OCI-LY3 (cell line): ENCODE measurements around the gene ELAVL3.
A peak's percentile ranks its signal among the peaks of the same experiment; 100 is the strongest.

Source experiments
- H2AFZ ChIP-seq: fragments of 200-600, 300-600 bp; shearing (Covaris generic); 2 replicates; pipeline ENCODE4 v1.6.0; 2014; ENCODE audit warnings: antibody characterized with exemption, low read depth, low read length
- H3K27ac ChIP-seq: fragments of 200-600, 300-600 bp; sonication (generic); 2 replicates; pipeline ENCODE4 v1.5.1; 2014; ENCODE audit warnings: mild to moderate bottlenecking, low read length, moderate library complexity, mixed read lengths
- H3K27me3 ChIP-seq: fragments of 200-600, 300-600 bp; sonication (generic); 2 replicates; pipeline ENCODE4 v1.6.1; 2014; ENCODE audit warnings: low read depth, low read length, mixed read lengths
- H3K36me3 ChIP-seq: fragments of 200-600, 300-600 bp; sonication (generic); replicated peaks from 2 replicates; pipeline ENCODE3; 2014; ENCODE audit warnings: low read depth, low read length, mixed read lengths
- H3K4me1 ChIP-seq: fragments of 300-600, 200-600 bp; sonication (generic); 2 replicates; pipeline ENCODE4 v1.6.1; 2014; ENCODE audit warnings: low read length, mixed read lengths
- H3K4me2 ChIP-seq: fragments of 200-600, 300-600 bp; sonication (generic); 2 replicates; pipeline ENCODE4 v1.6.1; 2014; ENCODE audit warnings: low read length, mixed read lengths
- H3K4me3 ChIP-seq: fragments of 300-600, 200-600 bp; sonication (generic); 2 replicates; pipeline ENCODE4 v1.5.1; 2014; ENCODE audit warnings: antibody characterized with exemption, mild to moderate bottlenecking, low read length, moderate library complexity
- H3K79me2 ChIP-seq: fragments of 300-600, 200-600 bp; shearing (Covaris generic); 2 replicates; pipeline ENCODE4 v1.6.1; 2014; ENCODE audit warnings: mild to moderate bottlenecking, low read length, mixed read lengths
- H3K9ac ChIP-seq: fragments of 300-600, 200-600 bp; shearing (Covaris generic); 2 replicates; pipeline ENCODE4 v1.6.0; 2014; ENCODE audit warnings: mild to moderate bottlenecking, low read length, moderate library complexity
- H3K9me3 ChIP-seq: fragments of 200-600, 300-600 bp; shearing (Covaris generic); 2 replicates; pipeline ENCODE4 v1.6.1; 2014; ENCODE audit warnings: low read length, mixed read lengths; ENCODE audit not compliant: insufficient read depth
- H4K20me1 ChIP-seq: fragments of 200-600, 300-600 bp; sonication (generic); 2 replicates; pipeline ENCODE4 v1.6.1; 2016; ENCODE audit warnings: low read length, mixed read lengths; ENCODE audit not compliant: insufficient read depth
- EZH2phosphoT487 ChIP-seq: fragments of 200-600 bp; shearing (Covaris generic); IDR thresholded peaks from 2 replicates; pipeline ENCODE4 v1.6.1; 2018; ENCODE audit warnings: antibody characterized with exemption, mixed run types, low read depth
- TF ChIP-seq, protein P1 (sequence below): fragments of 200-600, 300-600 bp; sonication (generic); IDR thresholded peaks from 2 replicates; pipeline ENCODE4 v1.5.1; 2014; ENCODE audit warnings: antibody characterized with exemption, low read length, low read depth

The ELAVL3 gene

DNA sequence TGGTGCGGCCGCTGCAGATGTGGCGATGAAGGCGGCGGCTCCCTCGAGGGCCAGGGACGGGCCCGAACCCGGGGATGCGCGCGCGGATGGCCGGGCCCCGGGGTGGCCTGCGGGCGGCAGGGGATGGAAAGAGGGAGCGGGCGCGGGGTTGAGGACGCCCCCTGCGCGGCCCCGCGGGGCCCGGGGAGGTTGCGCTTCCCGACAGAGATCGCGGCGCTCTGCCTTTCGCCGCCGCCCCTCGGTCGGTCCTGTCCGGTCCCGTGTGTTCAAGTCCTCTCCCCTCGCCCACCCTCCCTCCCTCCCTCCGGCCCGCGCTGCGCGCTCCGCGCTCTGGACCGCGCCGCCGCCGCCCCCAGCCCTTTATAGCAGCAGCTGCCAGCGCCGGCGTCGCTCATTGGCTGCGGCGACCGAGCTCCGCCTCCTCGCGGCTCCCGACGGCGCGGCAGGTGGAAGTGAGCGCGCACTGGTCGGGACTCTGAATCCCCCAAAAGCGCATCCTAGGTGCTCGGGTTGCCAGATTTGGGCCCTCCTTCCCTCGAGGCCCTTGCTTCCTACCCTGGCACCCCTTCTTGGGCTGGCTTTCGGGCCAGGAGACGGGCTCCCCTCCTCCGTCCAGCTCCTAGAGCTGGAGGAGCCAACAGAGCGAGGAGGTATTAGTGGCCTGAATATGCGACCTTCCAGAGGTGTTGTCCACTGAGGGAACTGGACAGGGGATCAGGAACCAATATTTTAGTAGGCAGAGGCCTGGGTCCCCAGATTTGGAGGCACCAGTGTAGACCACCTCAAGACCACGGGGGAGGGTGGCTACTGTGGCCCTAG lies at the start of gene ELAVL3:
Gene ELAVL3, minus strand, starts transcription at position 332 of the 819 bp plus-strand sequence. CDS start 438 bp downstream, outside the sequence.
- Histone ChIP-seq H3K36me3 (no peaks in the 10 kb centered on the region), H3K27me3 (no peaks in the 10 kb centered on the region), H2AFZ (no peak within 1 kb of the TSS), H3K27ac (peak within 1 kb of the TSS; percentile 52), H3K79me2 (no peaks in the 10 kb centered on the region), H3K9ac (peak within 1 kb of the TSS; percentile 41; the same call in 1 of the 2 replicates), H3K4me3 (peak within 1 kb of the TSS; percentile 75), H3K9me3 (no peaks in the 10 kb centered on the region), H3K4me1 (peaks cover 27% of the 10 kb centered on the region), H3K4me2 (peak within 1 kb of the TSS; percentile 62), H4K20me1 (no peaks in the 10 kb centered on the region)
- TF ChIP-seq, protein P1, sequence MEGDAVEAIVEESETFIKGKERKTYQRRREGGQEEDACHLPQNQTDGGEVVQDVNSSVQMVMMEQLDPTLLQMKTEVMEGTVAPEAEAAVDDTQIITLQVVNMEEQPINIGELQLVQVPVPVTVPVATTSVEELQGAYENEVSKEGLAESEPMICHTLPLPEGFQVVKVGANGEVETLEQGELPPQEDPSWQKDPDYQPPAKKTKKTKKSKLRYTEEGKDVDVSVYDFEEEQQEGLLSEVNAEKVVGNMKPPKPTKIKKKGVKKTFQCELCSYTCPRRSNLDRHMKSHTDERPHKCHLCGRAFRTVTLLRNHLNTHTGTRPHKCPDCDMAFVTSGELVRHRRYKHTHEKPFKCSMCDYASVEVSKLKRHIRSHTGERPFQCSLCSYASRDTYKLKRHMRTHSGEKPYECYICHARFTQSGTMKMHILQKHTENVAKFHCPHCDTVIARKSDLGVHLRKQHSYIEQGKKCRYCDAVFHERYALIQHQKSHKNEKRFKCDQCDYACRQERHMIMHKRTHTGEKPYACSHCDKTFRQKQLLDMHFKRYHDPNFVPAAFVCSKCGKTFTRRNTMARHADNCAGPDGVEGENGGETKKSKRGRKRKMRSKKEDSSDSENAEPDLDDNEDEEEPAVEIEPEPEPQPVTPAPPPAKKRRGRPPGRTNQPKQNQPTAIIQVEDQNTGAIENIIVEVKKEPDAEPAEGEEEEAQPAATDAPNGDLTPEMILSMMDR, result no peak
- TF ChIP-seq EZH2phosphoT487, result no peak

DNA sequence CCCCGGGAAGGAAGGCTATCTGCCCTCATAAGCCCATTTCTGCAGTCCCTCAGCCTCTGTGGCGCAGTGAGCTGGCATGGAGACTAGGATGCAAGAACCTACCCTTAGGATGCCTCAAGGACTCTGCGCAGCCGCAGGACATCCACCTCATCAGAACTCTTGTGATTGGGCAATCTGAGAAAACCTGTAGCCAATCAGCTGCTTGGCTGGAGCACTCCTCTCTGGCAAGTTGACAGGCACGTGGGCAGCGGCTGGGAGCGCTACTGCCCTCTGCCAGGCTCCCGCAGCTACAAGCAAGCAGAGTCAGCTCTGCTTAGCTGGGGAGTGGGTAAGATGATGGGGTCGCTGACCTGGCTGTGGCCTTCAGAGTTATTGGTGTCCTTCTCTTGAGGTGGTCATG lies 49.6 kb upstream of the ELAVL3 start:
- Histone ChIP-seq H3K36me3 (peaks cover under 1% of the 10 kb centered on the region), H3K27me3 (no peaks in the 10 kb centered on the region), H3K9ac (no peak overlapping the region), H4K20me1 (no peaks in the 10 kb centered on the region), H2AFZ (no peak overlapping the region), H3K79me2 (peaks cover 20% of the 10 kb centered on the region), H3K4me1 (peaks cover 22% of the 10 kb centered on the region), H3K9me3 (no peaks in the 10 kb centered on the region), H3K4me2 (no peak overlapping the region), H3K4me3 (no peak overlapping the region), H3K27ac (no peak overlapping the region)
- no peak for TF ChIP-seq EZH2phosphoT487
- TF ChIP-seq, protein P1, result 0 out of 2 replicates have a peak, but pooled peaks have one; percentile 14

DNA sequence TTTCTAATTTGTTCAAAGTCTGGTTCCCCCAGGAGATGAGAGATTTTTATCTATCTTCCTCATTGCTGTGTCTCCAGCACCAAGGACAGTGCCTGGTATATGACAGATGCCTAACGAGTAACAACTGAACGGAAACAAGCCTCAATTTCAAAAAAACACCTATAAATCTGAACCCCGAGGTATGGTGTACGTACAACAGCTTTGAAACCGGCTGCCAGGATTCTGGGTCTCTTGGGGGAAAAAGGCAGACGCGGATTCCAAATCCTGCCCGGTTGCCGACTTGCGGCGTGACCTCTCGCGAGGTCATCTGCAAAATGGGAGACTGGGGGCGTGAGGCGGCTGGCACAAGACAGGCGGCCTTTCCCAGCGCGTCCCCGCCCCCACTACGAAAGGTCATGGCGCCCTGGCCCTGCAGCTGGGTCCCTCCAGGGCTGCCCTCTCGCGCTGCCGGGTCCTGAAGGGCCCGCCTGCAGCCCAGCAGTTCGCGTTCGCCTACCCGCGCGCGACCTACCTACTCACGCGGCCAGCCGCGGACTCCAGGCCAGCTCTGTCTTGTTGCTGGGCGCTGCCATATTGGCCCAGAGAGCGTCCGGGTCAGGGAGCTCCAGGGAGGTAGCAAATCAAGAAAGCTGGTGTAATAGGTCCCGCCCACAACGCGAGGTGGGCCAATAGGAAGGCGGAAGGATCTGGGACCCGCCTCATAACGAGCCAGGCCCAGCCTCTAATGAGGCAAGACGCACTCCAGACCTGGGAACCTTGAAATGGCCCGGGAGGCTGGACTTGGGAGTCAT lies 47.9 kb upstream of the ELAVL3 start, which contains the start of gene ECSIT:
Gene ECSIT, minus strand, starts transcription at position 584 of the 791 bp plus-strand sequence. CDS start 9,964 bp downstream, outside the sequence.
- peaks cover 20% of the 10 kb centered on the region for H3K79me2 ChIP-seq
- no peak for TF ChIP-seq EZH2phosphoT487
- TF ChIP-seq, protein P1, result no peak
- no peaks in the 10 kb centered on the region for H4K20me1 ChIP-seq
- H3K4me3 ChIP-seq, result peak within 1 kb of the TSS; percentile 88
- H3K9me3 ChIP-seq, result no peaks in the 10 kb centered on the region
- peaks cover 7% of the 10 kb centered on the region for H3K4me1 ChIP-seq
- no peaks in the 10 kb centered on the region for H3K27me3 ChIP-seq
- H3K4me2 ChIP-seq, result peak within 1 kb of the TSS; percentile 82
- H3K9ac ChIP-seq, result peak within 1 kb of the TSS; percentile 68
- H3K36me3 ChIP-seq, result peaks cover 5% of the 10 kb centered on the region
- peak within 1 kb of the TSS; percentile 57 for H3K27ac ChIP-seq
- H2AFZ ChIP-seq, result peak within 1 kb of the TSS; percentile 75

- no peaks in the 10 kb centered on the region for H3K9me3 ChIP-seq
- H4K20me1 ChIP-seq, result no peaks in the 10 kb centered on the region
- TF ChIP-seq EZH2phosphoT487, result no peak
- TF ChIP-seq, protein P1, result no peak
- no peaks in the 10 kb centered on the region for H3K4me1 ChIP-seq
- H3K27ac ChIP-seq, result no peak overlapping the region
- H3K9ac ChIP-seq, result no peak overlapping the region
- no peaks in the 10 kb centered on the region; the same call in 1 of the 2 replicates for H3K79me2 ChIP-seq
- H3K4me3 ChIP-seq, result no peak overlapping the region
- no peaks in the 10 kb centered on the region for H3K27me3 ChIP-seq
- peaks cover 16% of the 10 kb centered on the region for H3K36me3 ChIP-seq
- no peak overlapping the region for H3K4me2 ChIP-seq
- H2AFZ ChIP-seq, result no peak overlapping the region
These were observed 38.3 kb upstream of the ELAVL3 start for GRCh38 chr19:11519138-11519537.
